Measurements from ENCODE around the gene OR1Q1.
"Not testable (repeated sequence)": the region's sequence is repeated elsewhere in the genome, so short reads cannot be mapped to it uniquely, and the experiment has no call there.

The OR1Q1 gene

GRCh38 chr9:122614362-122614761, at the start of gene OR1Q1:
TSS of gene OR1Q1 (plus strand) at chr9:122614738. CDS start at chr9:122614738, 0 bp downstream.
- DNase-seq (ENCODE audit: low read depth): no peak

GRCh38 chr9:122567901-122568300, 46.6 kb upstream of the OR1Q1 start:
- no peak for DNase-seq (ENCODE audit: low read depth)

- DNase-seq (ENCODE audit: low read depth): no peak
These were observed 42.1 kb upstream of the OR1Q1 start for GRCh38 chr9:122572456-122572855.

- DNase-seq (ENCODE audit: low read depth): no peak
These were observed 34.7 kb upstream of the OR1Q1 start for GRCh38 chr9:122579874-122580273.

GRCh38 chr9:122580360-122580759, 34.2 kb upstream of the OR1Q1 start:
- peak; percentile 61 for DNase-seq (ENCODE audit: low read depth)

- DNase-seq (ENCODE audit: low read depth): not testable (repeated sequence)
These were observed 31.3 kb upstream of the OR1Q1 start, which contains the start of gene OR1L8 for GRCh38 chr9:122583284-122583683. TSS of gene OR1L8 (minus strand) at chr9:122583384. CDS start at chr9:122568477, 14,907 bp downstream.

GRCh38 chr9:122605691-122606090, 8.8 kb upstream of the OR1Q1 start:
- no peak for DNase-seq (ENCODE audit: low read depth)

GRCh38 chr9:122606587-122606986, 8.0 kb upstream of the OR1Q1 start:
- no peak for DNase-seq (ENCODE audit: low read depth)

- no peak for DNase-seq (ENCODE audit: low read depth)
These were observed 4.7 kb upstream of the OR1Q1 start for GRCh38 chr9:122609804-122610203.

GRCh38 chr9:122619996-122620395, 5.5 kb downstream of the OR1Q1 start:
- no peak for DNase-seq (ENCODE audit: low read depth)

GRCh38 chr9:122642226-122642625, 27.7 kb downstream of the OR1Q1 start:
- no peak for DNase-seq (ENCODE audit: low read depth)

- DNase-seq (ENCODE audit: low read depth): no peak
These were observed 41.8 kb downstream of the OR1Q1 start for GRCh38 chr9:122656378-122656777.

GRCh38 chr9:122657527-122657926, 43.0 kb downstream of the OR1Q1 start, which contains the start of gene OR1B1:
TSS of gene OR1B1 (minus strand) at chr9:122657627.
- no peak for DNase-seq (ENCODE audit: low read depth)

- DNase-seq (ENCODE audit: low read depth): no peak
These were observed 46.9 kb downstream of the OR1Q1 start, which contains the start of gene OR1L1 for GRCh38 chr9:122661416-122661815. TSS of gene OR1L1 (plus strand) at chr9:122661716. CDS start at chr9:122661716, 0 bp downstream.

Data from GM04503 (cell line).